ENCODE data around the gene TULP4. TPM values are rescaled to one million over a fixed set of nuclear protein-coding genes. Genes with fewer than 3 reads are reported as not detected.

The TULP4 gene
- total RNA-seq, 1 donor from 2014 or later: 252 TPM

- H3K79me2 ChIP-seq (ENCODE audit: low read depth): peaks cover 79% of the 10 kb centered on the region
- H3K9me3 ChIP-seq (ENCODE audit: low read depth): peaks cover 4% of the 10 kb centered on the region
- Mint-ChIP-seq H3K36me3 (peaks cover 49% of the 10 kb centered on the region), H3K27me3 (ENCODE audit: insufficient read depth, low read depth) (peaks cover 3% of the 10 kb centered on the region), H3K9me3 (peaks cover 39% of the 10 kb centered on the region), H3K27ac (no peak overlapping the region), H3K4me1 (peaks cover 3% of the 10 kb centered on the region), H3K4me3 (no peak overlapping the region)
- no peak overlapping the region for H2AFZ ChIP-seq (replicated peaks)
- H3K27ac ChIP-seq: no peak overlapping the region
- peaks cover 7% of the 10 kb centered on the region for H3K36me3 ChIP-seq
- H3F3A ChIP-seq (ENCODE audit: low read depth): no peaks in the 10 kb centered on the region
- H3K4me2 ChIP-seq: no peak overlapping the region
- no peak overlapping the region for H3K9ac ChIP-seq
- no peak overlapping the region for H3K4me3 ChIP-seq
- TF ChIP-seq CTCF (IDR thresholded peaks at IDR 0.05) (no peak), EZH2 (IDR thresholded peaks at IDR 0.05) (no peak), EZH2phosphoT487 (IDR thresholded peaks at IDR 0.05) (no peak)
- H3K27me3 ChIP-seq: no peaks in the 10 kb centered on the region
- no peak for DNase-seq (ENCODE audit: low spot score)
- H4K20me1 ChIP-seq (ENCODE audit: low read depth): peaks cover 7% of the 10 kb centered on the region
- peaks cover 7% of the 10 kb centered on the region for H3K4me1 ChIP-seq
Observed at GRCh38 chr6:158328952-158329351, 16.7 kb downstream of the TULP4 start.

GRCh38 chr6:158329531-158329930, 17.3 kb downstream of the TULP4 start:
- H3K4me3 ChIP-seq: no peak overlapping the region
- TF ChIP-seq EZH2phosphoT487 (IDR thresholded peaks at IDR 0.05): no peak
- no peak for TF ChIP-seq CTCF (IDR thresholded peaks at IDR 0.05)
- no peak for TF ChIP-seq EZH2 (IDR thresholded peaks at IDR 0.05)
- H3K27ac ChIP-seq: no peak overlapping the region
- peaks cover 7% of the 10 kb centered on the region for H3K36me3 ChIP-seq
- no peak for DNase-seq (ENCODE audit: low spot score)
- peaks cover 7% of the 10 kb centered on the region for H3K4me1 ChIP-seq
- no peaks in the 10 kb centered on the region for H3F3A ChIP-seq (ENCODE audit: low read depth)
- no peak overlapping the region for H3K27ac Mint-ChIP-seq
- H3K36me3 Mint-ChIP-seq: peaks cover 51% of the 10 kb centered on the region
- H3K27me3 ChIP-seq: no peaks in the 10 kb centered on the region
- H4K20me1 ChIP-seq (ENCODE audit: low read depth): peaks cover 7% of the 10 kb centered on the region
- no peak overlapping the region for H3K4me3 Mint-ChIP-seq
- peaks cover 3% of the 10 kb centered on the region for H3K4me1 Mint-ChIP-seq
- H2AFZ ChIP-seq (replicated peaks): no peak overlapping the region
- peaks cover 78% of the 10 kb centered on the region for H3K79me2 ChIP-seq (ENCODE audit: low read depth)
- peaks cover 3% of the 10 kb centered on the region for H3K27me3 Mint-ChIP-seq (ENCODE audit: insufficient read depth, low read depth)
- no peak overlapping the region for H3K9ac ChIP-seq
- H3K9me3 ChIP-seq (ENCODE audit: low read depth): peaks cover 4% of the 10 kb centered on the region
- H3K9me3 Mint-ChIP-seq: peaks cover 41% of the 10 kb centered on the region
- no peak overlapping the region for H3K4me2 ChIP-seq

- no peak overlapping the region for H3K27ac Mint-ChIP-seq
- peaks cover 3% of the 10 kb centered on the region for H3K27me3 Mint-ChIP-seq (ENCODE audit: insufficient read depth, low read depth)
- peaks cover 77% of the 10 kb centered on the region for H3K79me2 ChIP-seq (ENCODE audit: low read depth)
Observed at GRCh38 chr6:158330016-158330415, 17.8 kb downstream of the TULP4 start.

More at GRCh38 chr6:158330016-158330415, 17.8 kb downstream of the TULP4 start:
- no peak for TF ChIP-seq CTCF (IDR thresholded peaks at IDR 0.05)
- no peak for TF ChIP-seq EZH2phosphoT487 (IDR thresholded peaks at IDR 0.05)
- TF ChIP-seq EZH2 (IDR thresholded peaks at IDR 0.05): no peak
- peaks cover 7% of the 10 kb centered on the region for H3K36me3 ChIP-seq
- H4K20me1 ChIP-seq (ENCODE audit: low read depth): peaks cover 7% of the 10 kb centered on the region
- peaks cover 7% of the 10 kb centered on the region for H3K4me1 ChIP-seq
- no peak overlapping the region for H3K9ac ChIP-seq
- H3K4me3 Mint-ChIP-seq: no peak overlapping the region
- H3K27ac ChIP-seq: no peak overlapping the region
- H3K4me2 ChIP-seq: no peak overlapping the region
- H3K36me3 Mint-ChIP-seq: peaks cover 48% of the 10 kb centered on the region
- H3K27me3 ChIP-seq: no peaks in the 10 kb centered on the region
- H3K4me3 ChIP-seq: no peak overlapping the region
- H3K4me1 Mint-ChIP-seq: peaks cover 3% of the 10 kb centered on the region
- H3K9me3 ChIP-seq (ENCODE audit: low read depth): peaks cover 4% of the 10 kb centered on the region
- no peaks in the 10 kb centered on the region for H3F3A ChIP-seq (ENCODE audit: low read depth)
- H3K9me3 Mint-ChIP-seq: peaks cover 41% of the 10 kb centered on the region
- H2AFZ ChIP-seq (replicated peaks): no peak overlapping the region
- no peak for DNase-seq (ENCODE audit: low spot score)

Data from neural progenitor cell (in vitro differentiated cells).